ENCODE results near the gene EXOC4. TPM values are rescaled to one million over a fixed set of nuclear protein-coding genes. Genes with fewer than 3 reads are reported as not detected.

EXOC4 gene
- total RNA-seq, 1 experiment from 2014 or later: 71.0 TPM

GRCh38 chr7:133983685-133984419, 731.0 kb downstream of the EXOC4 start:
- Histone ChIP-seq H3K27ac (ENCODE audit: low read length) (no peak overlapping the region), H3K9me3 (ENCODE audit: control insufficient read depth, insufficient read depth, low read depth, low read length) (no peaks in the 10 kb centered on the region), H3K27me3 (ENCODE audit: control insufficient read depth, insufficient read depth, low read length) (no peaks in the 10 kb centered on the region), H3K4me3 (ENCODE audit: low read depth in 2 of 2, low read length in 2 of 2) (no peak overlapping the region), H3K4me1 (ENCODE audit: control insufficient read depth, insufficient read depth, low read length) (no peaks in the 10 kb centered on the region), H3K36me3 (ENCODE audit: control insufficient read depth, insufficient read depth, low read length) (no peaks in the 10 kb centered on the region)
- in situ Hi-C loops (cut with HindIII; ENCODE audit: low pct_unique_long_range_greater_than_20kb, low sequenced_read_pairs) (no loop called here), intact Hi-C loops (cut with micrococcal nuclease; ENCODE audit: unreplicated experiment) (no loop called here)
- BruUV-seq (replicated peaks): no TSS peak
- TF ChIP-seq CTCF (IDR thresholded peaks at IDR 0.05) (no peak), REST (IDR thresholded peaks at IDR 0.05; ENCODE audit: insufficient read depth in 1 of 2, low read depth in 2 of 2, low read length in 1 of 2) (no peak), POLR2AphosphoS5 (IDR thresholded peaks at IDR 0.05; ENCODE audit: low read depth, low read length) (no peak), SIN3A (IDR thresholded peaks at IDR 0.05; ENCODE audit: borderline replicate concordance, insufficient read depth, low read depth, low read length) (no peak), TCF7L2 (IDR thresholded peaks at IDR 0.05; ENCODE audit: low read depth, low read length) (no peak)
- ChIA-PET POLR2A (interaction anchor here (0.7 kb wide), 1 partner anchor 717 kb away, joined by 3 read pairs; no protein-coding TSS in a partner anchor), CTCF (no interaction called here)
- DNase-seq (ENCODE audit: low read depth, low spot score) (no peak), ATAC-seq (no peak)

GRCh38 chr7:133985300-133985699, 732.4 kb downstream of the EXOC4 start:
- no peaks in the 10 kb centered on the region for H3K27me3 ChIP-seq (ENCODE audit: control insufficient read depth, insufficient read depth, low read length)
- intact Hi-C loops (cut with micrococcal nuclease; ENCODE audit: unreplicated experiment) (no loop called here), in situ Hi-C loops (cut with HindIII; ENCODE audit: low pct_unique_long_range_greater_than_20kb, low sequenced_read_pairs) (no loop called here)
- ATAC-seq: no peak
- ChIA-PET POLR2A (no interaction called here), CTCF (no interaction called here)
- no peaks in the 10 kb centered on the region for H3K36me3 ChIP-seq (ENCODE audit: control insufficient read depth, insufficient read depth, low read length)
- TF ChIP-seq REST (IDR thresholded peaks at IDR 0.05; ENCODE audit: insufficient read depth in 1 of 2, low read depth in 2 of 2, low read length in 1 of 2) (no peak), CTCF (IDR thresholded peaks at IDR 0.05) (no peak), SIN3A (IDR thresholded peaks at IDR 0.05; ENCODE audit: borderline replicate concordance, insufficient read depth, low read depth, low read length) (no peak), POLR2AphosphoS5 (IDR thresholded peaks at IDR 0.05; ENCODE audit: low read depth, low read length) (no peak), TCF7L2 (IDR thresholded peaks at IDR 0.05; ENCODE audit: low read depth, low read length) (no peak)
- H3K27ac ChIP-seq (ENCODE audit: low read length): no peak overlapping the region
- H3K4me1 ChIP-seq (ENCODE audit: control insufficient read depth, insufficient read depth, low read length): no peaks in the 10 kb centered on the region
- no peak for DNase-seq (ENCODE audit: low read depth, low spot score)
- no peak overlapping the region for H3K4me3 ChIP-seq (ENCODE audit: low read depth in 2 of 2, low read length in 2 of 2)
- no peaks in the 10 kb centered on the region for H3K9me3 ChIP-seq (ENCODE audit: control insufficient read depth, insufficient read depth, low read depth, low read length)
- BruUV-seq (replicated peaks): no TSS peak

All from Panc1 (cell line).